Keratinocyte (primary cell): ENCODE data around the gene PDCD5. TPM values are rescaled to one million over a fixed set of nuclear protein-coding genes. Genes with fewer than 3 reads are reported as not detected.

ENCODE experiments used
- DNase-seq: peaks from one replicate; pipeline ENCODE4 v3.0.0-alpha.2; 2011; ENCODE audit warnings: low read depth, missing footprints, low spot score
- FAIRE-seq: peaks from 2 replicates; lab custom pipeline; 2011; peaks lifted over from hg19 to GRCh38; lab: Jason Lieb, UNC
- H2AFZ ChIP-seq: 2 replicates; pipeline ENCODE4 v1.6.0; 2012; ENCODE audit warnings: low read length, control low read depth, inconsistent platforms; ENCODE audit not compliant: control insufficient read depth
- H3K27ac ChIP-seq: 2 replicates; pipeline ENCODE4 v1.5.1; 2011; ENCODE audit warnings: low read length; ENCODE audit not compliant: control insufficient read depth, insufficient read depth
- H3K27me3 ChIP-seq: 3 replicates; pipeline ENCODE4 v1.6.0; 2011; ENCODE audit warnings: low read length; ENCODE audit not compliant: control insufficient read depth, insufficient read depth; ENCODE audit errors: extremely low read depth
- H3K36me3 ChIP-seq, 2 experiments: 2 replicates in 1 of 2; 3 replicates in 1 of 2; pipeline ENCODE4 v1.5.1; 2011; ENCODE audit warnings: low read length in 2 of 2, mild to moderate bottlenecking in 1 of 2; ENCODE audit not compliant: control insufficient read depth in 2 of 2, insufficient read depth in 2 of 2; ENCODE audit errors: extremely low read depth in 1 of 2
- H3K4me1 ChIP-seq: 3 replicates; pipeline ENCODE4 v1.5.1; 2011; ENCODE audit warnings: low read length; ENCODE audit not compliant: control insufficient read depth, insufficient read depth; ENCODE audit errors: extremely low read depth
- H3K4me2 ChIP-seq: 3 replicates; pipeline ENCODE4 v1.6.0; 2011; ENCODE audit warnings: low read depth, low read length; ENCODE audit not compliant: control insufficient read depth, insufficient read depth; ENCODE audit errors: extremely low read depth
- H3K4me3 ChIP-seq, 3 experiments: fragments of 200-600 bp in 1 of 3; sonication (generic) in 1 of 3; 2 replicates in 2 of 3; 3 replicates in 1 of 3; pipeline ENCODE4 v1.5.1; 2011 to 2016; ENCODE audit warnings: low read length in 3 of 3, mild to moderate bottlenecking in 3 of 3, control low read depth in 2 of 3, inconsistent platforms in 1 of 3, low read depth in 1 of 3, mixed read lengths in 1 of 3, mixed run types in 1 of 3, moderate library complexity in 1 of 3; ENCODE audit not compliant: control insufficient read depth in 2 of 3, insufficient read depth in 2 of 3; ENCODE audit errors: extremely low read depth in 1 of 3
- H3K79me2 ChIP-seq: 2 replicates; pipeline ENCODE4 v1.6.0; 2012; ENCODE audit warnings: low read length; ENCODE audit not compliant: control insufficient read depth, insufficient read depth
- H3K9ac ChIP-seq: 3 replicates; pipeline ENCODE4 v1.6.0; 2011; ENCODE audit warnings: low read length; ENCODE audit not compliant: control insufficient read depth, insufficient read depth; ENCODE audit errors: extremely low read depth
- H3K9me1 ChIP-seq: 3 replicates; pipeline ENCODE4 v1.6.0; 2011; ENCODE audit warnings: low read length; ENCODE audit not compliant: control insufficient read depth, insufficient read depth; ENCODE audit errors: extremely low read depth
- H3K9me3 ChIP-seq: 2 replicates; pipeline ENCODE4 v1.5.1; 2012; ENCODE audit warnings: low read depth, low read length; ENCODE audit not compliant: control insufficient read depth
- H4K20me1 ChIP-seq: 3 replicates; pipeline ENCODE4 v1.6.0; 2011; ENCODE audit warnings: low read length; ENCODE audit not compliant: control insufficient read depth, insufficient read depth; ENCODE audit errors: extremely low read depth
- CTCF ChIP-seq, 3 experiments: IDR thresholded peaks in 1 of 3; conservative IDR thresholded peaks in 1 of 3; optimal IDR thresholded peaks in 1 of 3; 2 replicates in 2 of 3; 3 replicates in 1 of 3; pipeline versions ENCODE3 to v1.5.1; 2011; ENCODE audit warnings: low read length in 3 of 3, mild to moderate bottlenecking in 3 of 3, moderate library complexity in 2 of 3, control low read depth in 1 of 3, inconsistent platforms in 1 of 3; ENCODE audit not compliant: insufficient read depth in 2 of 3; ENCODE audit errors: extremely low read depth in 1 of 3
- EZH2 ChIP-seq: IDR thresholded peaks from one replicate; pipeline ENCODE4 v1.6.1; 2012; ENCODE audit warnings: inconsistent platforms, mild to moderate bottlenecking, low read length, moderate library complexity
- dilution Hi-C: fragments of 300-500 bp; cut with MboI; formaldehyde crosslinking; loops from one replicate; pipeline ENCODE4 v1.7.0; 2020; ENCODE audit warnings: low sequenced_read_pairs; ENCODE audit not compliant: extremely low pct_ligation_motif_present
- polyA plus RNA-seq, 5 experiments: library from polyadenylated mRNA; depleted of rRNA in 3 of 5; stranded (reverse) in 3 of 5; stranded (forward) in 1 of 5; unstranded in 1 of 5; fragments of >200 nt; gene quantifications; 1 replicate in 1 of 5; 2 replicates in 3 of 5; 3 replicates in 1 of 5; pipeline versions ENCODE4 v1.2.1 to v1.2.3, GENCODE V29; 2011 to 2012; ENCODE audit warnings: missing spikeins in 2 of 5, low read depth in 1 of 5, low replicate concordance in 1 of 5
- small RNA-seq, 3 experiments: library from RNA; depleted of rRNA; stranded (forward); fragments of <200 nt; gene quantifications; one replicate each; pipeline ENCODE3, GENCODE V24; 2012; ENCODE audit warnings: low read depth in 3 of 3, low replicate concordance in 1 of 3; ENCODE audit not compliant: insufficient read length in 3 of 3

Gene PDCD5
- polyA plus RNA-seq, 1 donor (not counting 4 experiments of a cell fraction or from before 2014, with no cell fraction given): 177 TPM

- DNase-seq: no peak
- Histone ChIP-seq H3K9me1 (peaks cover 2% of the 10 kb centered on the region), H3K27me3 (no peaks in the 10 kb centered on the region), H3K4me3 (no peak overlapping the region), H3K9ac (no peak overlapping the region), H3K36me3 (peaks cover 20 to 41% of the 10 kb centered on the region in 2 experiments), H2AFZ (no peak overlapping the region), H3K79me2 (no peaks in the 10 kb centered on the region), H3K27ac (no peak overlapping the region), H3K9me3 (no peaks in the 10 kb centered on the region), H4K20me1 (no peaks in the 10 kb centered on the region), H3K4me2 (no peak overlapping the region), H3K4me1 (no peaks in the 10 kb centered on the region)
- dilution Hi-C loops: no loop called here
- no peak for TF ChIP-seq EZH2
- TF ChIP-seq CTCF (optimal IDR thresholded peaks at IDR 0.05 in 1 of 3, IDR thresholded peaks at IDR 0.05 in 1 of 3, conservative IDR thresholded peaks at IDR 0.05 in 1 of 3; ENCODE audit: extremely low read depth in 1 of 3, insufficient read depth in 2 of 3, low read length in 3 of 3): no peak
- no peak for FAIRE-seq
Measured at GRCh38 chr19:32631381-32631780, 50.4 kb downstream of the PDCD5 start.

Small RNA genes lying within 50 kb of the gene (small RNA-seq; reads per million reads assigned to genes)
- 0 reads per million in 3 experiments for gene SNORA68B

Other genes with a start within 250 kb of the PDCD5 start
- gene ZNF507, start 235.6 kb upstream of the PDCD5 start, polyA plus RNA-seq: 6.9 to 10.2 TPM (median 9.0 TPM) in 3 replicates
- 7.9 to 10.0 TPM (median 10.0 TPM) in 3 replicates for gene DPY19L3, start 175.4 kb upstream of the PDCD5 start, polyA plus RNA-seq
- gene ANKRD27, start 94.0 kb downstream of the PDCD5 start, polyA plus RNA-seq: 29.0 to 34.5 TPM (median 31.6 TPM) in 3 replicates
- gene RGS9BP, start 94.7 kb downstream of the PDCD5 start, polyA plus RNA-seq: 0.01 to 0.05 TPM (median 0.03 TPM) in 3 replicates
- gene NUDT19, start 110.6 kb downstream of the PDCD5 start, polyA plus RNA-seq: 7.7 to 17.1 TPM (median 12.2 TPM) in 3 replicates
- gene TDRD12, start 138.6 kb downstream of the PDCD5 start, polyA plus RNA-seq: 0.04 TPM in 1 of 3 replicates, not detected in the others